HCT116 (cell line): ENCODE results near the gene RFXANK. TPM values are rescaled to one million over a fixed set of nuclear protein-coding genes. Genes with fewer than 3 reads are reported as not detected.

ENCODE experiments used
- ATAC-seq: fragments of 200-7000 bp; cut with Tn5 transposase; 2 replicates; pipeline ENCODE4 v1.9.1; 2020; ENCODE audit warnings: mild to moderate bottlenecking, moderate library complexity
- BruUV-seq: library from RNA; stranded (reverse); fragments of 400-500 nt; replicated peaks from 2 replicates; lab custom pipeline; 2021; lab: Mats Ljungman, UMichigan
- CTCF ChIA-PET: fragments of 300-600 bp; sonication (Branson Sonifier 250); formaldehyde crosslinking; loops from one replicate; lab custom pipeline; 2021; ENCODE audit warnings: antibody characterized with exemption; lab: Charles Lee
- POLR2A ChIA-PET: fragments of 300-600, 350-600 bp; sonication (Branson Sonifier 250); formaldehyde crosslinking; loops from one replicate; lab custom pipeline; 2021; ENCODE audit warnings: antibody characterized with exemption; lab: Charles Lee
- RAD21 ChIA-PET, 2 experiments: fragments of 300-600 bp; sonication (Branson Sonifier 250); formaldehyde crosslinking; loops; one replicate each; lab custom pipeline; 2023; ENCODE audit warnings: low total read pairs in 2 of 2; ENCODE audit not compliant: uncharacterized antibody in 2 of 2, unreplicated experiment in 2 of 2, low non-redundant PET in 1 of 2; lab: Charles Lee
- DNase-seq: peaks from one replicate; pipeline ENCODE4 v3.0.0-alpha.2; 2010; ENCODE audit warnings: low read depth, low spot score
- H2AFZ ChIP-seq: fragments of 200-600 bp; shearing (Covaris generic), sonication (generic); 2 replicates; pipeline ENCODE4 v1.6.1; 2017; ENCODE audit warnings: low read depth, mixed run types, mixed read lengths, antibody characterized with exemption, low read length; ENCODE audit not compliant: poor library complexity, severe bottlenecking
- H3K27ac ChIP-seq: 2 replicates; pipeline ENCODE4 v1.5.1; 2012; ENCODE audit warnings: low read depth, low read length
- H3K27me3 ChIP-seq: fragments of 200-600 bp; sonication (generic); 2 replicates; pipeline ENCODE4 v1.6.1; 2016; ENCODE audit warnings: mixed run types, low read length, mixed read lengths; ENCODE audit not compliant: insufficient read depth
- H3K36me3 ChIP-seq, 2 experiments: fragments of 200-500 bp in 1 of 2; fragments of 200-600 bp in 1 of 2; sonication (Bioruptor generic) in 1 of 2; sonication (generic) in 1 of 2; 2 replicates each; pipeline versions ENCODE4 v1.5.1 to v1.6.1; 2014 to 2016; ENCODE audit warnings: low read length in 2 of 2, inconsistent platforms in 1 of 2, mixed read lengths in 1 of 2, mixed run types in 1 of 2; ENCODE audit not compliant: insufficient read depth in 2 of 2, control insufficient read depth in 1 of 2
- H3K4me1 ChIP-seq, 2 experiments: fragments of 200-600 bp in 1 of 2; sonication (generic) in 1 of 2; 2 replicates each; pipeline versions ENCODE4 v1.5.1 to v1.6.1; 2012 to 2017; ENCODE audit warnings: low read length in 2 of 2, inconsistent platforms in 1 of 2, mild to moderate bottlenecking in 1 of 2, mixed read lengths in 1 of 2, mixed run types in 1 of 2, moderate library complexity in 1 of 2; ENCODE audit not compliant: insufficient read depth in 2 of 2, control insufficient read depth in 1 of 2
- H3K4me2 ChIP-seq: fragments of 200-600 bp; sonication (generic); 2 replicates; pipeline ENCODE4 v1.6.1; 2017; ENCODE audit warnings: mixed run types, low read length, mixed read lengths
- H3K4me3 ChIP-seq, 2 experiments: fragments of 200-600 bp in 1 of 2; sonication (generic) in 1 of 2; replicated peaks in 1 of 2; 2 replicates each; pipeline ENCODE4 v1.5.1; 2011 to 2016; ENCODE audit warnings: low read length in 2 of 2, control low read depth in 1 of 2, low read depth in 1 of 2, mild to moderate bottlenecking in 1 of 2, mixed read lengths in 1 of 2, mixed run types in 1 of 2
- H3K79me2 ChIP-seq: fragments of 200-600 bp; sonication (generic); 2 replicates; pipeline ENCODE4 v1.6.1; 2017; ENCODE audit warnings: mild to moderate bottlenecking, mixed run types, low read length, moderate library complexity, mixed read lengths; ENCODE audit not compliant: insufficient read depth
- H3K9ac ChIP-seq: fragments of 200-600 bp; sonication (generic); 2 replicates; pipeline ENCODE4 v1.6.1; 2016; ENCODE audit warnings: low read length, mixed read lengths
- H3K9me2 ChIP-seq: fragments of 200-600 bp; sonication (generic), shearing (Covaris generic); 2 replicates; pipeline ENCODE4 v1.6.1; 2017; ENCODE audit warnings: mixed run types, mild to moderate bottlenecking, moderate library complexity; ENCODE audit not compliant: insufficient read depth
- H3K9me3 ChIP-seq, 2 experiments: fragments of 200-500 bp in 1 of 2; fragments of 200-600 bp in 1 of 2; sonication (Bioruptor generic) in 1 of 2; sonication (generic) in 1 of 2; 2 replicates each; pipeline ENCODE4 v1.6.1; 2014 to 2017; ENCODE audit warnings: low read length in 2 of 2, mixed read lengths in 2 of 2, inconsistent platforms in 1 of 2, low read depth in 1 of 2, mild to moderate bottlenecking in 1 of 2, mixed run types in 1 of 2, moderate library complexity in 1 of 2; ENCODE audit not compliant: control insufficient read depth in 1 of 2, insufficient read depth in 1 of 2
- H4K20me1 ChIP-seq: fragments of 200-600 bp; sonication (generic), shearing (Covaris generic); 2 replicates; pipeline ENCODE4 v1.6.1; 2017; ENCODE audit warnings: mixed run types, mild to moderate bottlenecking, moderate library complexity; ENCODE audit not compliant: insufficient read depth
- CBX3 ChIP-seq: IDR thresholded peaks from 2 replicates; pipeline ENCODE4 v1.6.1; 2012; ENCODE audit warnings: low read depth
- CEBPB ChIP-seq: IDR thresholded peaks from 2 replicates; pipeline ENCODE4 v1.6.1; 2012; ENCODE audit warnings: low read depth
- CTCF ChIP-seq, 3 experiments: fragments of 200-600 bp in 1 of 3; sonication (generic) in 1 of 3; IDR thresholded peaks in 2 of 3; conservative IDR thresholded peaks in 1 of 3; 2 replicates each; pipeline ENCODE4 v1.5.1; 2012 to 2017; ENCODE audit warnings: low read depth in 2 of 3, low read length in 2 of 3, antibody characterized with exemption in 1 of 3, borderline replicate concordance in 1 of 3, control low read depth in 1 of 3, mild to moderate bottlenecking in 1 of 3, mixed read lengths in 1 of 3, mixed run types in 1 of 3, moderate library complexity in 1 of 3; ENCODE audit not compliant: insufficient read depth in 1 of 3
- EGR1 ChIP-seq: IDR thresholded peaks from 2 replicates; pipeline ENCODE4 v1.6.1; 2012; ENCODE audit warnings: low read depth
- EZH2 ChIP-seq: fragments of 200-600 bp; sonication (generic); IDR thresholded peaks from 2 replicates; pipeline ENCODE4 v1.6.1; 2017; ENCODE audit warnings: antibody characterized with exemption, mixed run types
- FOSL1 ChIP-seq: IDR thresholded peaks from 2 replicates; pipeline ENCODE4 v1.6.1; 2012; ENCODE audit warnings: low read depth
- JUND ChIP-seq: IDR thresholded peaks from 2 replicates; pipeline ENCODE4 v1.6.1; 2012
- MAX ChIP-seq: IDR thresholded peaks from 2 replicates; pipeline ENCODE4 v1.6.1; 2012
- POLR2A ChIP-seq: IDR thresholded peaks from 2 replicates; pipeline ENCODE4 v1.7.0; 2011; ENCODE audit warnings: borderline replicate concordance; ENCODE audit not compliant: insufficient read depth, insufficient read length; ENCODE audit errors: extremely low read depth
- POLR2AphosphoS5 ChIP-seq: IDR thresholded peaks from 2 replicates; pipeline ENCODE4 v1.6.1; 2011; ENCODE audit warnings: mild to moderate bottlenecking, low read depth, low read length, moderate library complexity
- RAD21 ChIP-seq: IDR thresholded peaks from 2 replicates; pipeline ENCODE4 v1.6.1; 2012; ENCODE audit warnings: low read depth, mild to moderate bottlenecking
- SIN3A ChIP-seq: IDR thresholded peaks from 2 replicates; pipeline ENCODE4 v1.6.1; 2012; ENCODE audit warnings: low read depth
- SP1 ChIP-seq: IDR thresholded peaks from 2 replicates; pipeline ENCODE4 v1.6.1; 2012; ENCODE audit warnings: low read depth
- TCF7L2 ChIP-seq: IDR thresholded peaks from 2 replicates; pipeline ENCODE4 v1.7.0; 2011; ENCODE audit warnings: borderline replicate concordance, inconsistent platforms; ENCODE audit not compliant: insufficient read depth, insufficient read length; ENCODE audit errors: extremely low read depth
- YY1 ChIP-seq: IDR thresholded peaks from 2 replicates; pipeline ENCODE4 v1.6.1; 2011; ENCODE audit warnings: low read length, low read depth, moderate library complexity, mild to moderate bottlenecking; ENCODE audit not compliant: insufficient replicate concordance; ENCODE audit errors: extremely low read depth
- ZNF274 ChIP-seq: fragments of 200-500 bp; sonication (Bioruptor generic); IDR thresholded peaks from 2 replicates; pipeline ENCODE4 v1.6.1; 2014; ENCODE audit warnings: mild to moderate bottlenecking, low read depth, low read length, inconsistent platforms
- intact Hi-C: fragments of 100-400 bp; cut with micrococcal nuclease; formaldehyde crosslinking; loops from 2 replicates; pipeline ENCODE4 v1.10.0; 2022
- total RNA-seq: library from RNA; stranded (reverse); gene quantifications from one replicate; pipeline ENCODE4 v1.2.1, GENCODE V29; 2021; ENCODE audit not compliant: unreplicated experiment
- TF ChIP-seq, protein P1 (sequence below): IDR thresholded peaks from 2 replicates; pipeline ENCODE4 v1.6.1; 2012; ENCODE audit warnings: low read depth
- TF ChIP-seq, protein P2 (sequence below): IDR thresholded peaks from 2 replicates; pipeline ENCODE4 v1.6.1; 2012
- TF ChIP-seq, protein P3 (sequence below): IDR thresholded peaks from 2 replicates; pipeline ENCODE4 v1.6.1; 2011; ENCODE audit warnings: mild to moderate bottlenecking, low read length, moderate library complexity; ENCODE audit not compliant: insufficient replicate concordance; ENCODE audit errors: extremely low read depth

RFXANK gene
- total RNA-seq, 1 experiment from 2014 or later: 78.9 TPM

DNA sequence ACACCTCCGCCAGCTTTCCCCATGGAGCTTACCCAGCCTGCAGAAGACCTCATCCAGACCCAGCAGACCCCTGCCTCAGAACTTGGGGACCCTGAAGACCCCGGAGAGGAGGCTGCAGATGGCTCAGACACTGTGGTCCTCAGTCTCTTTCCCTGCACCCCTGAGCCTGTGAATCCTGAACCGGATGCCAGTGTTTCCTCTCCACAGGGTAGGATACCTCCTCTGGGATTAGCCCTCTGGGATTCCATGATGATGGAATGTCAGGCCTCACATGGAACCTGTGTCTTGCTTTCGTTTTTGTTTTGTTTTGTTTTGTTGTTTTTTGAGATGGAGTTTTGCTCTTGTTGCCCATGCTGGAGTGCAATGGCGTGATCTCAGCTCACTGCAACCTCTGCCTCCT, 1.9 kb downstream of the RFXANK start:
- intact Hi-C loops: no loop called here

More for the DNA sequence above, 1.9 kb downstream of the RFXANK start:
- DNase-seq (no peak), ATAC-seq (no peak)
- ChIA-PET CTCF (interaction anchor here (1.3 kb wide), 1 partner anchor 19 kb away, joined by 7 read pairs; no protein-coding TSS in a partner anchor), RAD21 (no interaction called here), POLR2A (interaction anchor here (2.1 kb wide), 1 partner anchor 9 kb away, joined by 15 read pairs; the partner anchor contains the start of gene NR2C2AP)
- peak overlapping the region; percentile 84; the same call in 1 of the 2 replicates for H3K27ac ChIP-seq
- H3K4me2 ChIP-seq: peak overlapping the region; percentile 98
- peak overlapping the region; percentile 98 to 99 for H3K4me3 ChIP-seq
- no peaks in the 10 kb centered on the region for H3K27me3 ChIP-seq
- no peaks in the 10 kb centered on the region for H3K9me2 ChIP-seq
- H2AFZ ChIP-seq: no peak overlapping the region
- no peaks in the 10 kb centered on the region for H3K9me3 ChIP-seq
- TF ChIP-seq POLR2AphosphoS5 (no peak), SIN3A (no peak), CTCF (IDR thresholded peaks at IDR 0.05 in 2 of 3, conservative IDR thresholded peaks at IDR 0.05 in 1 of 3; ENCODE audit: borderline replicate concordance in 1 of 3, insufficient read depth in 1 of 3, low read depth in 2 of 3, low read length in 2 of 3) (no peak), ZNF274 (no peak), TCF7L2 (no peak), MAX (no peak), FOSL1 (no peak), CBX3 (no peak), EGR1 (no peak), POLR2A (no peak), EZH2 (no peak), CEBPB (no peak), RAD21 (no peak), YY1 (no peak), JUND (no peak), SP1 (no peak)
- TF ChIP-seq, protein P1, sequence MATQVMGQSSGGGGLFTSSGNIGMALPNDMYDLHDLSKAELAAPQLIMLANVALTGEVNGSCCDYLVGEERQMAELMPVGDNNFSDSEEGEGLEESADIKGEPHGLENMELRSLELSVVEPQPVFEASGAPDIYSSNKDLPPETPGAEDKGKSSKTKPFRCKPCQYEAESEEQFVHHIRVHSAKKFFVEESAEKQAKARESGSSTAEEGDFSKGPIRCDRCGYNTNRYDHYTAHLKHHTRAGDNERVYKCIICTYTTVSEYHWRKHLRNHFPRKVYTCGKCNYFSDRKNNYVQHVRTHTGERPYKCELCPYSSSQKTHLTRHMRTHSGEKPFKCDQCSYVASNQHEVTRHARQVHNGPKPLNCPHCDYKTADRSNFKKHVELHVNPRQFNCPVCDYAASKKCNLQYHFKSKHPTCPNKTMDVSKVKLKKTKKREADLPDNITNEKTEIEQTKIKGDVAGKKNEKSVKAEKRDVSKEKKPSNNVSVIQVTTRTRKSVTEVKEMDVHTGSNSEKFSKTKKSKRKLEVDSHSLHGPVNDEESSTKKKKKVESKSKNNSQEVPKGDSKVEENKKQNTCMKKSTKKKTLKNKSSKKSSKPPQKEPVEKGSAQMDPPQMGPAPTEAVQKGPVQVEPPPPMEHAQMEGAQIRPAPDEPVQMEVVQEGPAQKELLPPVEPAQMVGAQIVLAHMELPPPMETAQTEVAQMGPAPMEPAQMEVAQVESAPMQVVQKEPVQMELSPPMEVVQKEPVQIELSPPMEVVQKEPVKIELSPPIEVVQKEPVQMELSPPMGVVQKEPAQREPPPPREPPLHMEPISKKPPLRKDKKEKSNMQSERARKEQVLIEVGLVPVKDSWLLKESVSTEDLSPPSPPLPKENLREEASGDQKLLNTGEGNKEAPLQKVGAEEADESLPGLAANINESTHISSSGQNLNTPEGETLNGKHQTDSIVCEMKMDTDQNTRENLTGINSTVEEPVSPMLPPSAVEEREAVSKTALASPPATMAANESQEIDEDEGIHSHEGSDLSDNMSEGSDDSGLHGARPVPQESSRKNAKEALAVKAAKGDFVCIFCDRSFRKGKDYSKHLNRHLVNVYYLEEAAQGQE: no peak
- TF ChIP-seq, protein P2, sequence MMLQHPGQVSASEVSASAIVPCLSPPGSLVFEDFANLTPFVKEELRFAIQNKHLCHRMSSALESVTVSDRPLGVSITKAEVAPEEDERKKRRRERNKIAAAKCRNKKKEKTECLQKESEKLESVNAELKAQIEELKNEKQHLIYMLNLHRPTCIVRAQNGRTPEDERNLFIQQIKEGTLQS: no peak
- TF ChIP-seq, protein P3, sequence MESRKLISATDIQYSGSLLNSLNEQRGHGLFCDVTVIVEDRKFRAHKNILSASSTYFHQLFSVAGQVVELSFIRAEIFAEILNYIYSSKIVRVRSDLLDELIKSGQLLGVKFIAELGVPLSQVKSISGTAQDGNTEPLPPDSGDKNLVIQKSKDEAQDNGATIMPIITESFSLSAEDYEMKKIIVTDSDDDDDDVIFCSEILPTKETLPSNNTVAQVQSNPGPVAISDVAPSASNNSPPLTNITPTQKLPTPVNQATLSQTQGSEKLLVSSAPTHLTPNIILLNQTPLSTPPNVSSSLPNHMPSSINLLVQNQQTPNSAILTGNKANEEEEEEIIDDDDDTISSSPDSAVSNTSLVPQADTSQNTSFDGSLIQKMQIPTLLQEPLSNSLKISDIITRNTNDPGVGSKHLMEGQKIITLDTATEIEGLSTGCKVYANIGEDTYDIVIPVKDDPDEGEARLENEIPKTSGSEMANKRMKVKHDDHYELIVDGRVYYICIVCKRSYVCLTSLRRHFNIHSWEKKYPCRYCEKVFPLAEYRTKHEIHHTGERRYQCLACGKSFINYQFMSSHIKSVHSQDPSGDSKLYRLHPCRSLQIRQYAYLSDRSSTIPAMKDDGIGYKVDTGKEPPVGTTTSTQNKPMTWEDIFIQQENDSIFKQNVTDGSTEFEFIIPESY: no peak
- H3K36me3 ChIP-seq: peaks cover 3 to 7% of the 10 kb centered on the region in 2 experiments; a peak in 2 of 4 replicates
- peaks cover 40% of the 10 kb centered on the region for H3K79me2 ChIP-seq
- no TSS peak for BruUV-seq
- no peaks in the 10 kb centered on the region for H4K20me1 ChIP-seq
- peaks cover 16 to 22% of the 10 kb centered on the region in 2 experiments; a peak in 3 of 4 replicates for H3K4me1 ChIP-seq
- peak overlapping the region; percentile 98; the same call in 1 of the 2 replicates for H3K9ac ChIP-seq
